Measurements from ENCODE around the gene C22orf31.

Gene C22orf31

DNA sequence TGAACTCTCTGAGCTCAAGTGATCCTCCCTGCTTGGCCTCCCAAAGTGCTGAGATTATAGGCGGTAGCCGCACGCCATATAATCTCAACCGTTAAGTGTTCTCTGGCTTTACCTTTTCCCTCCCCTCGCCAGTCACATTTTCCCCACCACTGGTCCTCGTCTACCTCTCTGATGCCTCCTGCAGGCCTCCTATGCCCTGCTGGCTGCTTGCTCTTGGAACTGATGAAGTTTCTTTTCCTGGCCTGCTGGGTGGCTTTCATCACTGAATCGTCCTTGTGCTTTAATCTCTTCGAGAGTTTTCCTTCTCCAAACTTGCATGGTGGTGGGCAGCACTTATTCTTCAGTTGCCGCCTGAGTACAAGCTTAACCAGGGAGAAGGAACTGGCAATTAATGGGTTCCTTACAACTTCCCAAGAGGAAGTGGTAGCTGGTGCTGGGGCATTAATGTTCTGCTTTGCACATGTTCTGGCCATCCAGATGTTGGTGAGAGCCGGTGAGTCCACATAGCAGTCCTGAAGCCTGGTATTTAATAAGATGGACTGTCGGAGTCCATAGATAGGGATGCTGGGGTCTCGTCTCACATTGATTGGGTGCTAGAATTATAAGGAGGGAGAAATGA is 1.3 kb downstream of the C22orf31 start:
- DNase-seq (ENCODE audit: low read depth in 2 of 2) = no peak
- no peak overlapping the region for H3K4me3 ChIP-seq (replicated peaks in 1 of 2; ENCODE audit: low read depth in 2 of 2, low read length in 2 of 2)
- TF ChIP-seq, protein P1, sequence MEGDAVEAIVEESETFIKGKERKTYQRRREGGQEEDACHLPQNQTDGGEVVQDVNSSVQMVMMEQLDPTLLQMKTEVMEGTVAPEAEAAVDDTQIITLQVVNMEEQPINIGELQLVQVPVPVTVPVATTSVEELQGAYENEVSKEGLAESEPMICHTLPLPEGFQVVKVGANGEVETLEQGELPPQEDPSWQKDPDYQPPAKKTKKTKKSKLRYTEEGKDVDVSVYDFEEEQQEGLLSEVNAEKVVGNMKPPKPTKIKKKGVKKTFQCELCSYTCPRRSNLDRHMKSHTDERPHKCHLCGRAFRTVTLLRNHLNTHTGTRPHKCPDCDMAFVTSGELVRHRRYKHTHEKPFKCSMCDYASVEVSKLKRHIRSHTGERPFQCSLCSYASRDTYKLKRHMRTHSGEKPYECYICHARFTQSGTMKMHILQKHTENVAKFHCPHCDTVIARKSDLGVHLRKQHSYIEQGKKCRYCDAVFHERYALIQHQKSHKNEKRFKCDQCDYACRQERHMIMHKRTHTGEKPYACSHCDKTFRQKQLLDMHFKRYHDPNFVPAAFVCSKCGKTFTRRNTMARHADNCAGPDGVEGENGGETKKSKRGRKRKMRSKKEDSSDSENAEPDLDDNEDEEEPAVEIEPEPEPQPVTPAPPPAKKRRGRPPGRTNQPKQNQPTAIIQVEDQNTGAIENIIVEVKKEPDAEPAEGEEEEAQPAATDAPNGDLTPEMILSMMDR (IDR thresholded peaks at IDR 0.05; ENCODE audit: low read depth, low read length) = no peak

DNA sequence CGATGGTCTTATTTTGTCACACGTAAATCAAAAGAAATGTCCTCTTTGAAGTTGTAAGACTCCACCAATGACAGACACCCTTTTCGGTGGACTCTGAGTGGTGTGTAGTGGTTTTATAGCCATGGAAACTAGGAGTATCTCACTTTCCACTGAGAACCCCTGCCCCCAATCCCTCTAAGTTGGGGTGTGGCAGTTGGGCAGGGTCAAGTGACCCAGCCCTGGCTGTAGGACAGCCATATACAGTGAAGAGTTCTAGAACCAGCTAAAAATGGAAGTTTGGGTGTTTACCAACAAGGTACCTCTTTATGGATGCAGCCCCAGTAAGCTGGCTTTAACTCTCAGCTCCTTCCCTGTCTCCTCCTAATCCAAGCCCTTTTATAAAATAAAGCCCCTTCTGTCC is 5.2 kb downstream of the C22orf31 start:
- no peak for DNase-seq (ENCODE audit: low read depth in 2 of 2)
- TF ChIP-seq, protein P1 (IDR thresholded peaks at IDR 0.05; ENCODE audit: low read depth, low read length) = no peak
- H3K4me3 ChIP-seq (replicated peaks in 1 of 2; ENCODE audit: low read depth in 2 of 2, low read length in 2 of 2) = no peak overlapping the region

DNA sequence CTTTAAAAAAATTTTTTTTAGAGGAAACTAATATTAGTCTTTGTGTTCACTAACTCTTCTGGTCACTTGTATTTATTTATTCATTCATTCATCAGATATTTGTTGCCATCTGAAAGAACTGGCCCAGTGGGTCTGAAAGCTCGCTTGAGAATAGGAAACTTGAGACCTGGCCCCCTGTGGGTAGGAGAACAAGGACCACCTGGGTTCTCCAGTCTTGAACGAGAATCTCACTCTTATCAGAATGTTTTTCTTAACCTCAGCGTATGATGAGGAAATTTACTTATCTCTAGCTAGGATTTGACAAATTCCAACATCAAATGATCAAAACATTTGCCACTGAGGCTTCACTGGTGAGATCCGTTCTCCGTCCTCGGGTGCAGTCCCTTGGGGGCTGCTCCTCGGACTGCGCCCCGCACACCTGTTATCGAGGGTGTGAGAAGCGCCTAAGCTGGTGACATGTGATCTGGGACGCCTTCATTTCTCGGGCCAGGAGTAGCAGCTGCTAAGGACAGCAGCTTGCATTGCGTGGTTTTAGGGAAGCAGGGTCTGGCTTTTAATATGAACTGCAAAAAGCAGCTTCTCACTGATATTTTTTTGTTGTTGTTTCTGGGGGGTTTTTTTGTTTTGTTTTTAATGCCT is 6.3 kb downstream of the C22orf31 start:
- no peak for DNase-seq (ENCODE audit: low read depth in 2 of 2)
- H3K4me3 ChIP-seq (replicated peaks in 1 of 2; ENCODE audit: low read depth in 2 of 2, low read length in 2 of 2) = no peak overlapping the region
- TF ChIP-seq, protein P1 (IDR thresholded peaks at IDR 0.05; ENCODE audit: low read depth, low read length) = no peak

DNA sequence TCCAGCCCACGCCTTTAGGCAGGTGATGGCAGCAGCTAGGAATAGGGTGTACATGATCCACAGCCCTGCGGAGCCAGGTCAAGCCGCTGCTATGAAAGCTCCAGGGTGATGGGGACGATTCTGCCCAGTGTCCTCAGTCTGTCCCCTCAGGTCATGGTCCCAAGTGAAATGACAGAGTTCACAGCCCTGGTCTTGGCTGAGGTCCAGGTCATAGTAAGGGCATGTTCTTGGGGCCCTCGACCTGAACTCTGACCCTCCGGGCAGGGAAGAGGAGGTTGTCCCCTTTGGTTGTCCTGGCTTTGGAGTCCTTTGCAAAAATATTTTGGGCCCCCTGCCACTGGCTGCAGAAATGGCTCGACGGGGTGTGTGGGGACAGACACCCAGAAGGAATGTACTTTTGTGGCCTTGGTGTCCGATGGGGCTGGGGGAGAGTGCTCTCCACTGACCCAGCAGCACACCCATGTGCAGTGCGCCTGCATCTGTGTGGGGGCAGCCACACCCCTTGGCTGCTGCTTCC is 7.3 kb downstream of the C22orf31 start:
- TF ChIP-seq, protein P1 (IDR thresholded peaks at IDR 0.05; ENCODE audit: low read depth, low read length) = no peak
- no peak overlapping the region for H3K4me3 ChIP-seq (replicated peaks in 1 of 2; ENCODE audit: low read depth in 2 of 2, low read length in 2 of 2)
- DNase-seq (ENCODE audit: low read depth in 2 of 2) = no peak

DNA sequence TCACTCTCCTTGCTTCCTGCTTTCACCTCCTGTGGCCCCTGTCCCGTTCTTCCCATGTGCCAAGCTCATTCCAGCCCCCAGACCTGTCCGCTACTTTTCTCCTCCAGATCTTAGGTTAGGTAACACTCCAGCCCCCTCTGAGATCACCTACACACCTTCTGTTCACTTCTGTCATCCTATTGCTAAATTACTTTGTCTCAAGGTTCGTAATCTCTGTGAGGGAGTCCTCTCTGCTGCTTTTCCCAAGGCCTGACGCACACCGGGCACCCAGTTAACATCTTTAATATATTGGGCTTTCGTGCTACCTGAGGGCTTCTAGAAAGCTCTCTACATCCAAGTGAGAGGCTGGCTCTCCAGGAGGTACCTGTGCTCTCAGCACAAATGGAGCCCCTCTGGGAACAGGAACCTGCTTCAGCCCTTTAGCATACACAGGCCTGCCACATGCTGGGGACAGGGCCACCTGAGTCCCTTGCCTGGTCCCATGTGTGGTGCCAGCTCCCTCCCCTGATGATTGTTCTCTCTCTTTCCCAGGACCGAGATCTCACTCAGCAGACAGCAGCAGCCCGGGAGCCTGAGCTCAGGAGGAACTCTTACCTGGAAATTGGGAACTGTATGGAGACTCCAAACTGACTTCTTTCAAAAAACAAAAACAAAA is 8.5 kb downstream of the C22orf31 start:
- H3K4me3 ChIP-seq (replicated peaks in 1 of 2; ENCODE audit: low read depth in 2 of 2, low read length in 2 of 2) = no peak overlapping the region
- no peak for DNase-seq (ENCODE audit: low read depth in 2 of 2)
- TF ChIP-seq, protein P1 (IDR thresholded peaks at IDR 0.05; ENCODE audit: low read depth, low read length) = no peak

DNA sequence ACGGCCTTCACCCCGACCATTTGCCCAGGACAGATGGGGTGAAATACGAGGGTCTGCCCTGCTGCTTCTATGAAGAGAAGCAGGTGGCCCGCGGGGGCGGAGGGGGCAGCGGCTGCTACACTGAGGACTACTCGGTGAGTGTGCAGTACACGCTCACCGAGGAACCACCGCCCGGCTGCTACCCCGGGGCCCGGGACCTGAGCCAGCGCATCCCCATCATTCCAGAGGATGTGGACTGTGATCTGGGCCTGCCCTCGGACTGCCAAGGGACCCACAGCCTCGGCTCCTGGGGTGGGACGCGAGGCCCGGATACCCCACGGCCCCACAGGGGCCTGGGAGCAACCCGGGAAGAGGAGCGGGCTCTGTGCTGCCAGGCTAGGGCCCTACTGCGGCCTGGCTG is 11.2 kb downstream of the C22orf31 start:
- no peak overlapping the region for H3K4me3 ChIP-seq (replicated peaks in 1 of 2; ENCODE audit: low read depth in 2 of 2, low read length in 2 of 2)
- DNase-seq (ENCODE audit: low read depth in 2 of 2) = no peak
- TF ChIP-seq, protein P1 (IDR thresholded peaks at IDR 0.05; ENCODE audit: low read depth, low read length) = no peak

Measured in cardiac fibroblast (primary cell).